ENCODE results near the gene PLXNA3.
A peak's percentile ranks its signal among the peaks of the same experiment; 100 is the strongest.

Gene PLXNA3

DNA sequence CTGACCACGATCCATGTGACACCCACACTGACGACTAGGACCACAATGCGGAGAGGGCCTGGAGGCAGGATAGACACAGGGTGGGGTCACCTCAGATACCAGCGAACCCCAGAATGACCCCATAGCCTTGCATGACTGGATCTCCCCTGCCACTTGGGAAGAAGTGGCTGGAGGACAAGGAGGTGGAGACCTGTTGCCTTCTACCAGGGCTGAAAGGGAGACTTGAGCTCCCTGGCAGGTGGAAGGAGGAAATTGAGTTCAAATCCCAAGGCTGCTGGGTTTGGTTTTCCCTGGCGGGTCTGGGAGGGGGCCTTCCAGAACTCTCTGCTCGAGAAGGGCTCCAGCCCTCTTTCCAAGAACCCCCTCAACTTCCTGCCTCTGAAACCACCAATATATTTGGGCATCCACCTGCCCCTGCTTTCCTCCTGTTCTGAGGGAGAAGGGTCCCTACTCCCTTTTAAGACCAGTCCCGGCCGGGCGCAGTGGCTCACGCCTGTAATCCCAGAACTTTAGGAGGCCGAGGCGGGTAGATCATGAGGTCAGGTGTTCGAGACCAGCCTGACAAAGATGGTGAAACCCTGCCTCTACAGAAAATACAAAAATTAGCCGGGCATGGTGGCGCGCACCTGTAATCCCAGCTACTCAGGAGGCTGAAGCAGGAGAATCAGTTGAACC, 54.9 kb downstream of the PLXNA3 start:
- FAIRE-seq: no peak
- TF ChIP-seq TAF1 (IDR thresholded peaks at IDR 0.05; ENCODE audit: borderline replicate concordance, low read depth, low read length) (no peak), POLR2AphosphoS5 (IDR thresholded peaks at IDR 0.05; ENCODE audit: low read depth, low read length) (no peak), POLR2A (IDR thresholded peaks at IDR 0.05; ENCODE audit: low read depth, low read length) (no peak)
- no peak for DNase-seq (ENCODE audit: insufficient read length)

DNA sequence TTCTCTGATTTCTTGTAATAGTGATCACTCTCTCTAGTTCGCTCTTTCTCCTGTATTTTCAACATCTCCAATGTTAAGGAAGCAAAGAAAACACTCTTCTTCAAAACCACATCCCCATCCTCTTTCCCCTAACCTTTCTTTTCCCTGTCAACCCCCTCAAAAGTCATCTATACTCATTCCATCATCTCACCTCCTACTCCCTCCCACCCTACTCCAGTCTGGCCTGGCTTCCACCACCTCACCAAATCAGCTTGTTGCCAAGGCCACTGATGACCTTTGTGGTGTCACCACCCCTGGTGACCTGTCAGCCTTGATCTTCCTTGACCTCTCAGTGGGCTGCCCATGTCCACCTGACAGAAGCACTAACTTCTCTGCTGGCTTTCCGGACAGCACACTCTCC, 55.6 kb downstream of the PLXNA3 start:
- TF ChIP-seq TAF1 (IDR thresholded peaks at IDR 0.05; ENCODE audit: borderline replicate concordance, low read depth, low read length) (no peak), POLR2AphosphoS5 (IDR thresholded peaks at IDR 0.05; ENCODE audit: low read depth, low read length) (no peak), POLR2A (IDR thresholded peaks at IDR 0.05; ENCODE audit: low read depth, low read length) (no peak)
- DNase-seq (ENCODE audit: insufficient read length) (no peak), FAIRE-seq (no peak)

DNA sequence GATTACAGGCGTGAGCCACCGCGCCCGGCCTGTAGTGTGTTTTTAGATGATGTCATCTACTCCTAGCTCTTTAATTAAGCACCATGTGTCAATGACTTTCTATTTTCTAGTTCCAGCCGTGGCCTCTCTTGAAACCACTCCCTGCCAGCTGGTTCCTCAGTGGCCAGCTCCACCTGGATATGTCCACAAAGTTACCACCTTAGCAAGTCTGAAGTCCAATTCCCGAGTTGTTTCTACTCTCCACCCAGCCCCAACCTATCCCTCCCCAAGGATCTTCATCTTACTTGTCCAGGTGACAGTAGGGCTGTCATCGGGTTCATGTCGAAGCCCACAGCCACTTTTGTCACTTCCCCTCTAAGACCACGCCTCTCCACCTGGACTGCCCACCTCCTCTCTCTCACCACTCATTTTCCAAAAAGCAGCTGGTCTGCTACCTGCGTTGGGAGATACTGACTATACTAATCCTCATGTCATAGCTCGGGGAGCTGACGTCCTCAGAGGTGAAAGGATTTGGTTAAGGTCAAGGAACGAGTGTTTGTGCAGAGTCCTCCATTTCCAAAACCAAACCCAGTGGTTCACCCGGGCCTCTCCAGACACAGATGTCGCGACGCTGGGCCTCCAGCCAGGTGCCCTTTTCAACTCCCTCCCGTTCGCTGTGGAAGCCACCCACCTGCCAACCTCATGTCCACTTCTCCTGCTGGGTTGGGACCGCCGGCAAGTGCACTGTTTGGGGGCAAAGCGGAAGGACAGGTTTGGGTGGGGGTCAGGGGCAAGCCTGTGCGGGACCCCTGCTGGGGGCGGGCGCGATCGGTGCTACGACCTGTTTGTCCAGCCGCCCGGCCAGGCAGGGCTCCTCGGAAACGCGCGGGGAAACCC, 57.2 kb downstream of the PLXNA3 start:
- no peak for DNase-seq (ENCODE audit: insufficient read length)

GRCh38 chrX:154515966-154516655, 58.0 kb downstream of the PLXNA3 start, which contains the start of gene FAM3A:
TSS of gene FAM3A (minus strand) at chrX:154516232. CDS start at chrX:154515772, 460 bp downstream.
- peak; percentile 86 for FAIRE-seq

More for the DNA sequence above, 57.2 kb downstream of the PLXNA3 start:
- TF ChIP-seq POLR2A (IDR thresholded peaks at IDR 0.05; ENCODE audit: low read depth, low read length) (no peak; the same call in 1 of the 2 replicates), POLR2AphosphoS5 (IDR thresholded peaks at IDR 0.05; ENCODE audit: low read depth, low read length) (no peak), TAF1 (IDR thresholded peaks at IDR 0.05; ENCODE audit: borderline replicate concordance, low read depth, low read length) (no peak)
- FAIRE-seq: peak; percentile 14

DNA sequence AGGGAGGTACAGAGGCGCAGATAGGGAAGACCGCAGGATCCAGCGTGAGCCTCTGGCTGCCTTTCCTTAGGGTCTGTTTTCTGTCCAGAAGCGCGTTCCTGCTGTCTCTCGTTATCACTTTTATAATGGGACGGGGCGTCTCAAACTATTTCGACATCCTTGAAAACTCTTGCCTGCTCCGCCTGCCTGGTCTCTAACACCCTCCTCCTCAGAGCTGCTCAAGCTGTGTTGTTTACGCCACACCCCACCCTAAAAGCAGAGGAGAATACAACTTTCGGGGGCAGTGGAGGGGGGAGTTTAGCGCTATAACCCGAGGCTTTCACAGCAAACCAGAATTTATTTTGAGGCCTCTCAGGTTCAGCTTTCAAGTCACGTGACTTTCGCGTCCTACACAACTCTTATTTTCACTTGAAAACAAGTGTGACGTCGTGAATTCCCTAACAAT, 58.6 kb downstream of the PLXNA3 start:
- DNase-seq (ENCODE audit: insufficient read length) (no peak), FAIRE-seq (no peak)
- TF ChIP-seq TAF1 (IDR thresholded peaks at IDR 0.05; ENCODE audit: borderline replicate concordance, low read depth, low read length) (no peak), POLR2AphosphoS5 (IDR thresholded peaks at IDR 0.05; ENCODE audit: low read depth, low read length) (no peak), POLR2A (IDR thresholded peaks at IDR 0.05; ENCODE audit: low read depth, low read length) (no peak)

More at GRCh38 chrX:154515966-154516655, 58.0 kb downstream of the PLXNA3 start, which contains the start of gene FAM3A:
- TF ChIP-seq TAF1 (IDR thresholded peaks at IDR 0.05; ENCODE audit: borderline replicate concordance, low read depth, low read length): peak; percentile 32; the same call in 1 of the 2 replicates
- TF ChIP-seq POLR2A (IDR thresholded peaks at IDR 0.05; ENCODE audit: low read depth, low read length): peak; percentile 63
- TF ChIP-seq POLR2AphosphoS5 (IDR thresholded peaks at IDR 0.05; ENCODE audit: low read depth, low read length): peak; percentile 57; the same call in 1 of the 2 replicates
- peak; percentile 65 for DNase-seq (ENCODE audit: insufficient read length)

- FAIRE-seq (no peak), DNase-seq (ENCODE audit: insufficient read length) (no peak)
- TF ChIP-seq TAF1 (IDR thresholded peaks at IDR 0.05; ENCODE audit: borderline replicate concordance, low read depth, low read length) (no peak), POLR2A (IDR thresholded peaks at IDR 0.05; ENCODE audit: low read depth, low read length) (no peak), POLR2AphosphoS5 (IDR thresholded peaks at IDR 0.05; ENCODE audit: low read depth, low read length) (no peak)
Measured at GRCh38 chrX:154517101-154517781, 59.2 kb downstream of the PLXNA3 start.

DNA sequence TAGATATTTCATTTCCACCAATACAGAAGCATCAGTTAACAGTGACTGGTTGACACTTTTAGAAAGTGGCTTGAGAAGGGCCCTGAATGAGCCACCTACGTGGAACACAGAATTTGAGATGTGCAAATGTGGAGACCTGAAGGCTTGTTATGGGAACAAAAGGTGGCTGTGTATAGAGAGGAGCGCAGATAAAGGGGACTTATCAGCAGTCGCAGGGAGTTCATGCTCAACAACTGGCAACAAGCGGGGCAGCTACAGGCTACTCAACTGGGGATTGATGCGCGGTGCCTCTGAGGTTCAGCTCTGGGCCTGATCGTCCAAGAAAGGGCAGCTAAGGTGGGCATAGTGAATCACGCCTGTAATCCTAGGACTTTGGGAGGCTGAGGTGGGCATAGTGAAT, 61.3 kb downstream of the PLXNA3 start:
- TF ChIP-seq POLR2AphosphoS5 (IDR thresholded peaks at IDR 0.05; ENCODE audit: low read depth, low read length): no peak
- TF ChIP-seq POLR2A (IDR thresholded peaks at IDR 0.05; ENCODE audit: low read depth, low read length): no peak
- TF ChIP-seq TAF1 (IDR thresholded peaks at IDR 0.05; ENCODE audit: borderline replicate concordance, low read depth, low read length): no peak
- DNase-seq (ENCODE audit: insufficient read length): no peak
- no peak for FAIRE-seq

DNA sequence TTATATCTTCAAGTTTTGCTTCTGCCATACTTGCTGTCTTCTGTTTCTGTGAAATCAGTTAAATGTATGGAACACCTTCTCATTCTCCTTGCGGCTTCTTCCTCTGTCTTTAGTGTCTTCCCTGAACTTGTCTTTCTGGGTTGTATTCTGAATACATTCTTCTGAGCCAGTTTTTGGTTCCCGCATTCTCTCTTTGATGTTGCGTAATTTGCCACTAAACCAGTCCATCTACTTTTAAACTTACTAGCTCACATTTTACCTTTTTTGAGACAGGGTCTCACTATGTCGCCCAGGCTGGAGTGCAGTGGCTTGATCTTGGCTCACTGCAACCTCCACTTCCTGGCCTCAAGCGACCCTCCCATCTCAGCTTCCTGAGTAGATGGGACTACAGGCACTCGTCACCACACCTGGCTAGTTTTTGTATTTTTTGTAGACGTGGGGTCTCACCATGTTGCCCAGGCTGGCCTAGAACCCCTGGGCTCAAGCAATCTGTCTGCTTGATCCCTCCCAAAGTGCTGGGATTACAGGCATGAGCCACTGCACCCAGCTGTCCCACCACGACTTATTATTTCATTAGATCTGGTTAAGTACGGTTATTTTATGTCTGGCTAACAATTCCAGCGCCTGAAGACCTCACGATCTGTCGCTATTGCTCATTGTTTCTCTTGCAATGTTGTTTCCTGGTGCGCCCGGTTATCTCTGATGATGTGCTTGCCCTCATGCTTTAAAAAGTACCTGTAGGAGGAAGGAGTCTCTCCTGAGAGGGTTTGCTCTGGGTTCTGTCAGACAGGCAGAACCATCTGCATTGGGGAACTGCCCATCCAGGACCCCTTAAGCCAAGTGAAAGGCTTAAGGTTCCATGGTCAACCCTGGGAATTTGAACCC, 67.8 kb downstream of the PLXNA3 start:
- no peak for TF ChIP-seq POLR2AphosphoS5 (IDR thresholded peaks at IDR 0.05; ENCODE audit: low read depth, low read length)
- no peak for TF ChIP-seq TAF1 (IDR thresholded peaks at IDR 0.05; ENCODE audit: borderline replicate concordance, low read depth, low read length)
- no peak for TF ChIP-seq POLR2A (IDR thresholded peaks at IDR 0.05; ENCODE audit: low read depth, low read length)
- FAIRE-seq (no peak), DNase-seq (ENCODE audit: insufficient read length) (no peak)

- FAIRE-seq (peak; percentile 87), DNase-seq (ENCODE audit: insufficient read length) (peak; percentile 47)
- TF ChIP-seq TAF1 (IDR thresholded peaks at IDR 0.05; ENCODE audit: borderline replicate concordance, low read depth, low read length): no peak
- TF ChIP-seq POLR2AphosphoS5 (IDR thresholded peaks at IDR 0.05; ENCODE audit: low read depth, low read length): no peak; the same call in 1 of the 2 replicates
- peak; percentile 28; the same call in 1 of the 2 replicates for TF ChIP-seq POLR2A (IDR thresholded peaks at IDR 0.05; ENCODE audit: low read depth, low read length)
Measured at GRCh38 chrX:154526901-154527675, 69.0 kb downstream of the PLXNA3 start.

Data from GM12892 (cell line).